ENCODE measurements around the gene COL8A2. TPM values are rescaled to one million over a fixed set of nuclear protein-coding genes. Genes with fewer than 3 reads are reported as not detected.
A peak's percentile ranks its signal among the peaks of the same experiment; 100 is the strongest.
"Not testable (repeated sequence)": the region's sequence is repeated elsewhere in the genome, so short reads cannot be mapped to it uniquely, and the experiment has no call there.

The COL8A2 gene
- total RNA-seq, 2 donors from 2014 or later = 33.2 to 35.9 TPM

DNA sequence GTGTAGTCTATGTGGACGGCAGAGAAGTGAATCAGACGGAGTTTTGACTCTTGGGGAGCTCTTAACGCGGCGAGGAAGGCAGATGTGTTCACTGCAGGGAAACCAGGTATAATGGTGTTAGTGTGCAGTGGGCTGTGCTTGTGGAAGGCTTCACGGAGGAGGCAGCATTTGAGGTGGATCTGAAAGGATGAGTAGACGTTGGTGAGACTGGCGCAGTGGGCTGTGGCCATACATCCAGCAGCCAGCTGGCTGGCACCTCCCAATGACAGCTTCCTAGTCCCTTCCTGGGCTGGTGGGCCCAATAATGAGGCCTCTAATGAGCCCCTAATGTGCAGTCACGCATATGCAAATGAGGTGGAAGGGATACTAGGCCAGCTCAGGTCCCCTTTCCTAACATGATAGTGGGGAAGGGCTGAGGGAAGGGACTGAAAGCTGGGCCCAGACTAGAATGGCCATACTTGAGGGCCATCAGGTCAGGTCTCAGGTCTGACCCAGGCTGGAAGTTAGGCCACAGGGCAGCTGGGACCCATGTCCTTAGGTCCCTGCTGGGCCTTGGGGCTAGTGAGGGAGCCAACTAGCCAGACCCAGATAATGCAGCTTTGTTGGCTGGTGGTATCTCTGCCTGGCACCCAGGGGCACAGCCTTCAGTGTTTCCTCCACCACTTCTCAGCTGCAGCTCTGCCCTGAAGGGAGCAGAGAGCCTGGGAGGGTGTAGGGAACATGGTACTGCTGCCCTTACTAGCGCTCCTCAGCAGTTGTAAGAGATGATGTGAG, 34.8 kb upstream of the COL8A2 start:
- DNase-seq (ENCODE audit: low spot score) = no peak
- intact Hi-C loops (cut with DNase I) = loop anchor here (1.0 to 5.0 kb wide), 3 partner anchors 124 to 1312 kb away; partner anchors contain the start of gene ZC3H12A (in 1 of the 2)

DNA sequence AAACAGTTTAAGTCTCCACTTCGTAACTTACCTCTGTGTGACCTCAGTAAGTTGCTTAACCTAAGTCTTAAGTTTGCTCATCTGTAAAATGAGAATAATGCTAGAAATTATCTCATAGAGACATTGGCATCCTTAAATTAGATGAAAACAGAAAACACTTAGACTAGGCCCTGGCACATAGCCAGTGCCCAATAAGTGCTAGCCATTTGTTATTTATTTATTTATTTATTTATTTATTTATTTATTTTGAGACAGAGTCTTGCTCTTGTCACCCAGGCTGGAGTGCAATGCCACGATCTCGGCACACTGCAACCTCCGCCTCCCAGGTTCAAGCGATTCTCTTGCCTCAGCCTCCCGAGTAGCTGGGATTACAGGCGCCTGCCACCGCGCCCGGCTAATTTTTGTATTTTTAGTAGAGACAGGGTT, 33.8 kb upstream of the COL8A2 start:
- intact Hi-C loops (cut with DNase I) = loop anchor here in 1 of 2 donors (1.0 to 5.0 kb wide), 2 partner anchors 124 to 1313 kb away; partner anchors contain the start of gene ZC3H12A
- not testable (repeated sequence) for DNase-seq (ENCODE audit: low spot score)

DNA sequence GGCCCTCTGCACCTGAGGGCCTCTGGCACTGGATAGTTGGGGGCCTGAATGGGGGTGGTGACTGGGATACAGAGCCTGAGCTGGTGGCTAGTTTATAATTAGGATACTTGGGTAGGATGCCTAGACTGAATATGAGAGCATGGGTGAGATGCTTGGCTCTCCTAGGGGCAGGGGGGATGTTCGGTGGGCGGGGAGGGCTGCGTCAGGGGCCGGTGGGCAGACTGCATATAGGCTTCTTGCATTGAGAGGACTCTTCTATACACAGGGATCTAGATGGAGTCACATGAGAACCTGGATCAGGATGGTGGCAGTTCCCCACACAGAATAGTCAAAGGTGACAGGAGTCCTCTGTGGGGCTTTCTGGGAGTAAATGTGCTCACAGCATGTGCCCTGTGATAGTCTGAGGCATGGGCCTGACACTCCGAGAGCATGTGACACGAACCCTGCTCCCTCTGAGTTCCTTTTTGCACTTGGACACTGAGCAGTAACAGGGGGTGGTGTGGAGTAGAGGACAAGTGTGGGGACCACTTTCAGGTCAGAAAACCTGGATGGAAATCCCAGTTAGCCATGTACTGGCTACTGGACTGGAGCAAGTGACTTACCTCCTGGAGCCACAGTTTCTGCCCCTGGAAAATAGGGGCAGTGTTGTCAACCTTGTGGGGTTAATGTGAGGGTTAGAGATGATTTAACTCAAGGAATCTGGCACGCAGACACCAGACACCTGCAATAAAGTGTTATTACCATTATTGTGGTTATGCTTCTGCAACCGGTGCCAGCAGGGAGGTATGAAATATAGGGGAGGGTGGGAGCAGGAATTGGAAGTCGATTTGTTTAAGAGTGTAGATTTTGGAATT, 33.2 kb upstream of the COL8A2 start:
- DNase-seq (ENCODE audit: low spot score) = no peak
- intact Hi-C loops (cut with DNase I) = loop anchor here in 1 of 2 donors (5.0 kb wide), 1 partner anchor 1314 kb away; the partner anchor contains the start of gene ZC3H12A

DNA sequence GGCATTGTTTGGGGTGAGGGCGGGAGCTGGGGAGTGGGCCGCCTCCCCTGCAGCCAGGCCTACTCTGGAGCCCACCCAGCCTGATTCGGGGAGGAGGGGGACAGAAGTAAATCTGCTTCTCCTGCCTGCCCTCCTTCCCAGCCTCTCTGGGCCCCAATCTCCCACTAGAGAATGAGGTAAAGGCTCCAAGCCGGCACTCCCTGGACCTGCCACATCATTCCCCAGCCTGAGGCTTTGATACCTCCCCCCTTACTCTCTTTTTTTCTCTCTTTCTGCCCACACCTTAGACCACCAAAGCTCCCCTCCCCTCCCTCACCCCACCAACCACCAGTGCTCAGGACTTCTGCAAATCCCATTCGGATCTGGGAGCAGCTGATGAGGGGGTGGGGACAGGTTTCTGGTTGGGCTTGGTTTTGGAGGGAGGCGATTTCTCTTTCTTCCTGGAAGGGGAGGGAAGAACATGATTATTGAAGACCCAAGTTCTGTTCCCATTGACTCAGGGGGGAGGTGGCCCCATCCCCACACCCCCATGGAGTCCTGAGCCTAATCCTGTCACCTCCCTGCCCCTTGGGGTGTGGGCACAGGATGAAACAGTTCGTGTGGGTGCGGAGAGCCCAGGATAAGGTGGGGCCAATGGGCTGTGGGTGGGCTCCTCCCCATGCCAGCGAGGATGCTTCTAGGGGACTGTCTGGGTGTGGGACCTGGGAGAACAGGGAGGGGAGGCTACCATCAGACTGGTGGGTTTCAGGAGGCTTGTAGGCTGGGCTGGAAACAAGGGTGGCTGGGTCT, 32.3 kb upstream of the COL8A2 start:
- DNase-seq (ENCODE audit: low spot score) = no peak
- intact Hi-C loops (cut with DNase I) = loop anchor here in 1 of 2 donors (5.0 kb wide), 1 partner anchor 1315 kb away; the partner anchor contains the start of gene ZC3H12A

DNA sequence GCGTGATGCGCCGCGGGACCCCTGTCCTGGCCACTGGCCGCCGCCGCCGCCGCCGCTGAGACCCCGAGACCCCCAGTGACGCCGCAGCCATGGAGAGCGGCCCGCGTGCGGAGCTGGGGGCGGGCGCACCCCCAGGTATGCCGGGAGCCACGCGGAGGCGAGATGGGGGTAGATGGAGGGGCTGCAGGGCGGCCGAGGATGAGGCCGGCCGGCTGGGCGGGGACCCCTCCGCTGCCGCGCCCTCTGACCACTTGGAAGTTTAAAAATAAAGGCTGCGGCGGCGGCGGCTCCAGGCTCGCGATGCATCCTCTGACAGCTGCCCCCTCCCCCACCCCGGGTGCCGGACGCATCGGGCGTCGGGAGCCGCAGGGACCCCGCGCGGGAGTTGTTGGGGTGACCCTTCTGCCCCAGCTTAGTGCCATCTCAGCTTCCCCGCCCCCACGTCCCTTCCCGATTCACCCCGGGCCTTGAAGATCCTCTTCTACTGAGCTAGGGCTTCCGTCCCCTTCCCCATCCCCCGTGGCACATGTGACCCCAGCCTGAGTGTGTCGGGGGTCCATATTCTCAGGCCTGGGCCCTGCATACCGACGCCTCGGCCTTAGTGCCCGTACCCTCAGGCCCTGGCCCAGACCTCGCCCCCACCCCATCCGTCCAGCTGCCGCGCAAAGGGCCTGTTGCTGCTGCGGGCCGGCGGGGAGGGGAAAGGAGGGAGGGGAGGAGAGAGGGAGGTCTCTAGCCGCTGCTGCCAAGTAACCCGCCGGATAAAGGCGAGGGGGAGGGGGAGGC, 31.5 kb upstream of the COL8A2 start:
- intact Hi-C loops (cut with DNase I) = loop anchor here in 1 of 2 donors (5.0 kb wide), 1 partner anchor 1316 kb away; the partner anchor contains the start of gene ZC3H12A
- peak; percentile 91 for DNase-seq (ENCODE audit: low spot score)

DNA sequence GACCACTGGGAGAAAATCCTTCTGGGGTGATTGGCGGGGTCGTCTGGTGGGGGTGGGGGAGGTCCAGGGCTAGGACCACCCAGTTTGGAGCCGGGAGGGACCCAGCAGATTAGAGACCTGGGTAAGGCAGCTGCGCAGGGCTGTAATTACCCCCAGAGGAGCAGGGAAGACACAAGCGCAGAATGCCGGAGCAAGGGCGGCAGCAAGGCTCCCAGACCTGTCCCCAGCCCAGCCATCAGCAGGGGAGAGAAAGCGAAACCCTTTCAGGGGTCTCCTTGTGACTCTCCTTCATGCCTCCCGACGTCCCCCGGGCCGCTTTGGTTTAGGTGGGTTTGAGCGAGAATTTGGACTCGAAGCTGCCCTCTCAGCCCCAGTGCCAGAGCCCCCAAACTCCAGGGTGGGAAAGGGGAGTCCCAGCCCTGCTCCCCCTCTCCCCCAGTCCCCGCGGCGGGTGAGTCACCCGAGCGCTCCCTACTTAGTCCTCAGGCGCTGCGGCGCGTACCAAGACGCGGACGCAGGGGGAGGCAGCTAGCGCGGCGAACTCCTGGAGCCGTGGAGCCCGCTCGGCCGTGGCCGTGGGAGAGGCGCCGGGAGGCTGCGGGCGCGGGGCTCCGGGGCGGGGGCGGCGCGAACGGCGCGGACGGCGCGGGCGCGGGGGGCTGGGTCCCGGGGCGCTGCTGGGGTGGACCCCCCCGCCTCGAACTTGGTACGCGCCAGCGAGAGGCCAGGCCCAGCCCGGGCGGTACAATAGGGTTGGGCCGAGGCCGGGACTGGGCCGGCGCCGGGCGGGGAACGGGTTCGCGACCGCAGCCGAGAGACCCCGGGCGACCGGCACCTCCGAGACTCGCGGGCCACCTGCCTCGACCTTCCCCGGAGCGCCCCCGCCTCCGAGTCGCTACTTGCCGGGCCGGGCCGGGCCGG, 30.6 kb upstream of the COL8A2 start, which contains the start of gene MAP7D1:
Gene MAP7D1, plus strand, starts transcription at position 753 of the 921 bp plus-strand sequence. CDS start 258 bp downstream, outside the sequence.
- peak; percentile 97 for DNase-seq (ENCODE audit: low spot score)
- intact Hi-C loops (cut with DNase I) = loop anchor here in 1 of 2 donors (5.0 kb wide), 1 partner anchor 1317 kb away; the partner anchor contains the start of gene ZC3H12A

DNA sequence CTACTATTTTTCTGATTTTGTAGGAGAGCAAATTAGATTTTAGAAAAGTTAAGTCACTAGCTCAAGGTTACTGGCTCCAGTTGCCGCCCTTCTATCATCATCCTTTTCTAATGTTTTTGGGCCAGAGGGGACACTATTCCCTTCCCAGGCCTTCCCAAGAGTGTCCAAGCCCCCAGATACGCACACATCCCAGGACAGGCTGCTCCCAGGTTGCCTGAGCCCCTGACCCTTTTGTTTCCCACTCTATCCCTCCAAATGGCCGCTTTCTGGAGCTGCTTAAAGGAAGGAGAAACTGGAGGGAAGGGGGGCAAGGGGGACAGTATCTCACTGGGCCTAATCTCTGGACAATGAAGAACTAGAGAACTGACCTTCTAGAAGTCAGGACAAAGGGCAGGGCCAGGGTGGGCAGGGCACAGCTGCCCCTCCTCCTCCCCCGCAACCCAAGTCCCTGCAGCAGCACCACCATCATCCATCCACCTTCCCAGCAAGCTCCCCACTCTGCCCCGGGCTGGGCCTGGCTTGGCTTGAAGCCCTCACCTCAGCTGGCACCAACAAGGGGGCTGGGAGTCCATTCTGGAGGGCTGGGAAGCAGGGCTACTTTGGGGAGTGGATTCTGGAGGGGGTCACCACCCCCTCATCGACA, 29.9 kb upstream of the COL8A2 start:
- DNase-seq (ENCODE audit: low spot score) = no peak
- intact Hi-C loops (cut with DNase I) = loop anchor here in 1 of 2 donors (5.0 kb wide), 1 partner anchor 1317 kb away; the partner anchor contains the start of gene ZC3H12A

DNA sequence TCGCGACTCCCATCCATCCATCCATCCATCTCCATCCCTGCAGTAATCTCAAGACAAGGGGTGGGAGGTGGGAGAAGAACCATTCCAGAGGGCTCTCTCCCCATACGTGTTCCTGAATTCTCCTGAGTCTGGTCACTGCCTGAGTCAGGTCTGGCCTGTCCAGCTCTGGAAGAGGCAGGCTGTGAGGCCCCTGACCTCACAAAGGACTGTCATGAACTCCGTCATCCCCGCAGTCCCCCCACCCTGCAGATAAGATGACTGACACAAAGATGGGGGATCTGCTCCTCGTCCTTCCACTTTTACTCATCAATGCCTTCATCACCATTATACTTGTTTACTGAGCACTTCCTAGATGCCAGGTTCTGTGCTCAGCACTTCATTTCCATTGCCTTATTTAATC, 29.3 kb upstream of the COL8A2 start:
- DNase-seq (ENCODE audit: low spot score) = no peak
- intact Hi-C loops (cut with DNase I) = no loop called here

DNA sequence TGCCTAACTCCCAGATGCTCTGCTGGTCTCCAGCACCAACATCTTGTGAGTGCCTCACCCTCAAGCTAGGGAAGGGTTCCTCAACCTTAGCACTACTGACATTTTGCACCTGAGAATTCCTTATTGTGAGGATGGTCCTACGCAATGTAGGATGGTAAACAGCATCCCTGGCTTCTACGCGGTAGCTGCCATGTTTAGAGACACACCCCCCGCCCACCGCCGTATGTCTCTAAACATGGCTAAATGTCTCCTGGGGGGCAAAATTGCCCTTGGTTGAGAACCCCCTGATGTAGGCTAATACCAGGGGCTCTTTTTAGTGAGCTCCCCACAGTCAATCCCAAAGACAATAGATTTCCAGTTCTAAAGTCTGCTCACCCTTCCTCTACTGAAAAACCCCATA, 28.5 kb upstream of the COL8A2 start:
- intact Hi-C loops (cut with DNase I) = no loop called here
- DNase-seq (ENCODE audit: low spot score) = no peak

DNA sequence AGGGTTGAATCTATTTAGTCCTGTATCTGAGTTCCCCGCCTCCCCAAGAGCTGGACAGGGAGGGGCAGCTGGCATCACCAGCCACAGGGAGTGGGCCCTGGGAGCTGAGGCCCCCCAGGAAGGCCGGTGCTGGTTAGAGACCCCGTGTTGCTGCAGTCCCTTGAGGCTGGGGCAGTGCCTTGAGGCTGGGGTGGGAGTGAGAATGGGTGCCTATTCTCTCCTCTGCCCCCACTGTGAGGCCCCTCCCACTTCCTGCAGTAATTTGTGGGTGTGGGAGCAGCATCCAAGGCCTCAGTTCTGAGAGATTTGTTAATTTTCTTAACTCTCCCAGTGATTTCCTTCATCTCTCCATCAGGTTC, 26.8 kb upstream of the COL8A2 start:
- no peak for DNase-seq (ENCODE audit: low spot score)
- intact Hi-C loops (cut with DNase I) = no loop called here

DNA sequence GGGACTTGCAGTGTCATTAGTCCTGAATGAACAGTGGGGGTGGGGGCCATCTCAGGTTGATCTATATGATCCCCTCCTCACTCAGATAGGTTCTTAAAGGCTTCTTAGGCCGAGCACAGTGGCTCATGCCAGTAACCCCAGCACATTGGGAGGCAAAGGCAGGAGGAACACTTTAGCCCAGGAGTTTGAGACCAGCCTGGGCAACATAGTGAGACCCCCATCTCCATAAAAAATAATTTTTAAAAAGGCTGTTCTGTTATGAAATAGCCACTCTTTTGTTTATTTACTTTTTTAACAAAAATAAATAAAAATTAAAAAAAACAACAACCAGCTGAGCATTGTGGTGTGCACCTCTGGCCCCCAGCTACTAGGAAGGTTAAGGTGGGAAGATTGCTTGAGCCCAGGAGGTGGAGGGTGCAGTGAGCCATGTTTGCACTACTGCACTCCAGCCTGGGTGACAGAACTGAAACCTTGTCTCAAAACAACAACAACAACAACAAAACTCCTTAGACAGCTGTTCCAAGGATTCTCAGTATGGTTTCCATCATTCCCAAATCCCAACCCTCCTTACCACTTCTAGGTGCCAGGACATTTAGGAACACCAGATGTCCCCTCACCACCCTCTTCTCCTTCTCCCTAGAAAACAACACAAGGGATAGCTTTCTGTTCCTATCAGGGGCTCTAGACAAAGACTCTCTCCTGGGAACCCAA, 26.3 kb upstream of the COL8A2 start:
- DNase-seq (ENCODE audit: low spot score) = no peak
- intact Hi-C loops (cut with DNase I) = no loop called here

DNA sequence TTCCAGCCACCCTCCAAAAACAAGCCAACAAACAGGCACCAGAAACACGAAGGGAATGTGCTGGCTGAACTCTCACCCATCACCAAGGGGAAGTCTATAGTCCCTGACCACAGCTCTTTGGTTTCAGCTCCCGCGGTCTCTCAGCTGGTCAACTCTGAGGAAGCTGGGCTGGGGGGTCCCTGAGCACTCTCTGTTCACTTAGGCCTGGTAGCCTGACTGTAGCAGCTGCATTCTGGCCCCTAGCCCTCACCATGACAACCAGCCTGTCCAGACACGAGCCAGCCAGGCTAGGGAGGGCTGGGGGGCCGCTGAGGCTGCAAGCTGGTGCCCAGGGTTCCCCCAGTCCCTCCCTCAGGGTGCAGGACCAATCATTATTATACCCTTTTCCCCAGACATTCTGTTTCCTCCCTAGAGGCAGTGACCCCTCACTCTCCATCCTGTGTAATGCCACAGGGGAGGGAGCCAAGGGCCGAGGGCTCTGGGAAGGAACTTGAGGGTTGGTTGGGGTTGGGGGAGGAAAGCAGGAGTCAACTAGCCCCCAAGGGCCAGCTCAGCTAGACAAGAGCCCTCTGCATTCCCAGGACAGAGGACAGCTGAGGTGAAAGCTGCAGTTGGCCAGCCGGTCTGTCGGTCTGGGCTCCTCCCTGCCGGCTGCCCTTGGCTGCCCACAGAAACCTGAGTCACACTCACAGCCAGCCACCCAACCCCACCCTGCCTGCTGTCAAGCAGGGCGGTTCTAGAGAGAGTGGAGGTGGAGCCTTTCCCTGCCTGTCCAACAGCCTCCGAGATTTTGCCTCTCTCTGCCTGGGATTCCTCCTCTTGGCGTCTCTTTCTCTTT, 25.5 kb upstream of the COL8A2 start:
- DNase-seq (ENCODE audit: low spot score) = peak; percentile 97
- intact Hi-C loops (cut with DNase I) = no loop called here

DNA sequence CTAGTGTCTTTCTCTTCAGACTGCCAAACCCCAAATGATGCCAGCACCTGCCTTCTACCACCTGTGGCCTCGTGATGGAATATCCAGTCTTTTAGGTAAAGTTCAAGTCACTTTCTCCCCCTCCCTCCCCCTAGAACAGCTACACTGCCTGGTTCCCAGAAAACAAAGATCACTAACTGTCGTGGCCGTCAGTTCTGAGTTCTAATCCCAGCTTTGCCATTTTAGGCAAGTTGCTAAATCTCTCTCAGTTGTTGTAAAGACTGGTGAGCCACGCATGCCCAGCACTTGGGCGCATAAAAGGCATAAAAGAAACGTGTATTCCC, 24.9 kb upstream of the COL8A2 start:
- intact Hi-C loops (cut with DNase I) = loop anchor here in 1 of 2 donors (10.0 kb wide), 1 partner anchor 55 kb away; no protein-coding TSS in a partner anchor
- DNase-seq (ENCODE audit: low spot score) = no peak

DNA sequence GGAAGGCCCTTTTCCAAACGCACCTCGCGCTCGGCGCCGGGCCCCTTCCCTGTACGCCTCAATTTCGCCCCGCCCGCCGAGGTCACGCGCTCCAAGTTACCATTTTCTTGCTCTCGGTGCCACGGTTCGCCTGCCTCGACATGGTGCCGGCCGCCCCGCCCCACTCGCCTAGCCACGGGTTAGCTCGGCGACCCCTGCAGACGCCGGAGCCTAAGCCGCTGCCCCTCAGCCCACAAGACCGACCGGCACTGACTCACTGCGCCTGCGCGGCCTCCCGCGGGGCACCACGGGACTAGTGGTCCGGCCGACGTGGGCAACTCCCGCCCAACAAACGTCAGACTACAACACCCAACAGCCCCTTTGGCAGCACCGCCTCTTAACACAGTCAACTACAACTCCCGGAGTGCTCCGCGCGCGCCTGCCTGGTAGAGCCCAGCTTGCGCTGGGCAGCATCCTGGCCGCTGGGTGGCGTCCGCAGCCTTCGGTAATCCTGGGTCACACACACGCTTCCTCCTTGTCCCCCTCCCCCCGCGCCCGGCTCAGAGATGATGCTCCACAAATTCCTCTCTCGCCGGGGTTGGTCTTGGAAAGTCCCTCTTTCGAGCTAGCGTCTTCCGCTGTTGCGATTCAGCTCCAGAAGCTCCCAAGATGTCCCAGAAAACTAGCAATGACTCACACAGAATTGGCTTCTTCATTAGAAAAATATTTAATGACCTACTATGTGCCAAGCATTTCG, 24.4 kb upstream of the COL8A2 start, which contains the start of gene TRAPPC3:
Gene TRAPPC3, minus strand, starts transcription at position 250 of the 736 bp plus-strand sequence. Its CDS starts 108 bp downstream, at position 142.
- peak; percentile 100 for DNase-seq (ENCODE audit: low spot score)
- intact Hi-C loops (cut with DNase I) = loop anchor here in 1 of 2 donors (10.0 kb wide), 1 partner anchor 55 kb away; no protein-coding TSS in a partner anchor

Data from posterior vena cava (tissue), 2 donors.